MM.1S (cell line): Measurements from ENCODE around the gene ACKR2.

Experiments used
- CTCF ChIP-seq: fragments of 300-600 bp; sonication (generic); IDR thresholded peaks from 2 replicates; pipeline ENCODE4 v1.5.1; 2016; ENCODE audit warnings: antibody characterized with exemption, low read length, mixed read lengths
- EZH2 ChIP-seq: fragments of 300-600 bp; sonication (generic); optimal IDR thresholded peaks from 2 replicates; pipeline ENCODE3; 2017; ENCODE audit warnings: low read depth, mild to moderate bottlenecking, antibody characterized with exemption, low read length, mixed read lengths
- EZH2phosphoT487 ChIP-seq: fragments of 300-600 bp; sonication (generic); IDR thresholded peaks from 2 replicates; pipeline ENCODE4 v1.6.1; 2018; ENCODE audit warnings: antibody characterized with exemption, low read length

GRCh38 chr3:42815826-42816225, 6.6 kb downstream of the ACKR2 start:
- no peak for TF ChIP-seq CTCF
- no peak for TF ChIP-seq EZH2
- no peak for TF ChIP-seq EZH2phosphoT487
